HG02798 (cell line): ENCODE measurements around the gene NDUFV2.

Experiments
- ATAC-seq: cut with Tn5 transposase; IDR thresholded peaks from one replicate; pipeline ENCODE4 v1.9.1; 2021; ENCODE audit warnings: mild to moderate bottlenecking; ENCODE audit not compliant: unreplicated experiment, poor library complexity

NDUFV2 gene

DNA sequence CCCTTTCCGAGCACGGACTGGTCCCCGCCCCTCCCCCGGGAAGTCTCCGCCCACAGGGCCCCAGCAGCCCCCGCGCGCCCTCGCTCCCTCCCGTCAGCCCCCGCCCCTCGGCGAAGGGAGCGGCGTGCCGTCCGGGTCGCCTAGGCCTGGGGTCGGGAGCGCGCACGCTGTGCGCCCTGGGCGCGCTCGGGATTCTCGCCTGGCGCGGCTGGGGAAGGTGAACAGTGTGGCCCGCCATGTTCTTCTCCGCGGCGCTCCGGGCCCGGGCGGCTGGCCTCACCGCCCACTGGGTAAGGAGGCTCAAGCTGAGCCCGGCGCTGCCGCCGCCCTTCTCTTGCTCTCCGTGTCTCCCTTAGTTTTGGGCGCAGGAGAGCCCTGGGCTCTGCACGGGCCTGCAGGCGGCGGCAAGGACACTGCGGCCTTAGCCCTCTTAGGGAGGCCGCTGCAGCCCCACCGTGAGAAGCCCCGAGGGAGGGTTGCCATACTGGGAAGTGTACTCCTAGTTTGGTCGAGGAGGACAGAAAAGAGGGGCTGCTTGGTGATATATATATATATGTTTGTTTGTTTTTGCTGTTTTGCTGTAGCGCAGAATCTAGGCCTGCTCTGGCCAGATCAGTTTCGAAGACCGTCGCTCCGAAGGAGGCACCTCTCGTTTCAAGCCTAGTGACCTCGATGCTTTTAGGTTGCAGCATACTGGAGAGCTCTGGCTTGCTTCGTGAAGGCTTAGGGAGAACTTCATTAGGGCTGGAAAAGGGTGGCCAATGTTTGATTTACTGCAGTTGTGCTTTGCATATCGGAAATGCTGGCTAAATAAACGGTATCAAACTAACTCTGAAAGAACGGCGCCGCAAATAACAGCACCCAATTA is at the start of gene NDUFV2:
Gene NDUFV2 (plus strand): TSS at position 192 of the 868 bp plus-strand sequence. CDS start 45 bp downstream, at position 237.
- ATAC-seq: peak; percentile 97

DNA sequence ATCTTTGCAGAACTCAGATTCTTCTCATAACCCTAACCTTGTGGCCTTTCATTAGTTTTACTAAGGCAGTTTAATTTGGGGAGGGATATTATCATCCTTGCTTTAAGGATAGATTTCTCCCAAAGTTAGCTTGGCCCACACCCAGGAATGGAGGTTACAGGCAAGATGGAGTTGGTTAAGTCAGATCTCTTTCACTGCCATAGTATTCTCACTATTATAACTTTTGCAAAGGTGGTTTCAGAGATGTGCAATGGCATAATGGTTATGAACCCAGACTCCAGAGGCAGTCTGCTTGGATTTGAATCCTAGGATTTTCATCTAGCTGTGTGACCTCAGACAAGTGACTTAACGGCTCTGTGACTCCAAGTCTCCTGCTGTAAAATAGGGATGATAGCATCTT is 48.7 kb upstream of the NDUFV2 start:
- ATAC-seq: no peak

DNA sequence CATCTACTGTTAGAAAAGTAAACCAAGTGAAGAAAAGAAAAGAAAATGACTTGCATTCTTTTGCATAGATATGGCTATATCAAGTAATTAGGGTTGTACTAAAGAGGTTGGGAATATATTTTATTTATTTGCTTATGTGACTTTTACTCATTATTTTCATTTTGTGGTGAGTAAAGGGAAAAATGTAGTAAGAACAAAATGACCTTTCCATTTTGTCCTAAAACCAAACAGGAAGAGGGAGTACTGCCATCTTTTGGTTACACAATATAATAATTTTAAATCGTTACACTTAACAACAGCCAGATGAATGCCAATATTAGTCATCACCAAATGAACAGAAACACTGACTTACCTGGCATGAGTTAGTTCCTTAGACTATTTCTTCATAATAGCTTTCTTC is 47.3 kb upstream of the NDUFV2 start:
- ATAC-seq: no peak

DNA sequence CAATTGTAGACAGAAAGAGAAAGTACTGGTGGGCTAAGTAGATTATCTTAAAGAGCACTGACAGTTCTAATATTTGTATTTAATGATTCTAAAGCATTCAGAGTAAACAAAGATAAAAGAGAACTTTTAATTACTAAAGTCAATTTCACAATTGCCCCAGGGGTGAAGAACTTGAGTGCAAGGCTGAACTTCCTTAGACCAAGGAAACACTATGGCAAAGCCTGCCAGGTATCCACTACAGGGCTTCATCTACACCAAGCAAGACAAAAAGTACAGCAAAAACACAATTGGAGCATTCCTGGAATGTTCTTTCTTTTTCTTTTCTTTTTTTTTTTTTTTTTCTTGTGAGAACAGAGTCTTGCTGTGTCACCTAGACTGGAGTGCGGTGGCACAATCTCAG is 46.9 kb upstream of the NDUFV2 start:
- ATAC-seq: no peak

DNA sequence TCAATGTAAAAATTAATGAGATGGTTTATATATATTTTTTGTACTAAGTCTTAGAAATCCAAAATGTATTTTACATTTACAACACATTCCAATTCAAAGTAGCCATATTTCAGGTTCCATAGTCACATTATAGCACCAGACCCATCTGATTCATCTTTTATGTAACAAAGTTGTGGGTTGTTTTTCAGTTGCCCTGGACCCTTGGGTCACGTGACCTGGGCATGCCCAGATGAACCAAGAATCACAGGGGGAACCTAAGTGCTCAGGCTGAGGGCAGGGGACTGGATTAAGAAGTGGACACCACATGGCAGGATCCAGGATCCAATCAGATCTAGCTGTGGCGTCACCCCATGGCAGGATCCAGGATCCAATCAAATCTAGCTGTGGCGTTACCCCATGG is 44.9 kb upstream of the NDUFV2 start:
- no peak for ATAC-seq

DNA sequence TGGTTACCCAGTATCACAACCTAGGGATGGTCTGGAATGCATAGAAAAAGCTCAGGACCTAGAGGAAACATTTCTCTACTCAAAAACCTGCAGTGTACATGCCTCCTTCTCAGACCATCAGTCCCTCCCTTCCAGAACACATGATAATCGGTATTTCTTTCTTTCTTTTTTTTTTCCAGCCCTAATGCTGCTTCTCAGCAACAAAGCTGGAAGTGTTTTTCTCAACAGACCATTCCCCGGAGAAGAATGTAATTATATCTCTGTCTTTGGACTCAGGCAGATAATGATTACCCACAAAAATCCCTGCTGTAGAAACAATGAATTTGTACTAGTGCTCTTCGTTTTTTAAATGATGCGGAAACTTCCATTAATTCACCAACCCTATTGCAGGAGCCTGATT is 44.1 kb upstream of the NDUFV2 start:
- ATAC-seq: no peak

DNA sequence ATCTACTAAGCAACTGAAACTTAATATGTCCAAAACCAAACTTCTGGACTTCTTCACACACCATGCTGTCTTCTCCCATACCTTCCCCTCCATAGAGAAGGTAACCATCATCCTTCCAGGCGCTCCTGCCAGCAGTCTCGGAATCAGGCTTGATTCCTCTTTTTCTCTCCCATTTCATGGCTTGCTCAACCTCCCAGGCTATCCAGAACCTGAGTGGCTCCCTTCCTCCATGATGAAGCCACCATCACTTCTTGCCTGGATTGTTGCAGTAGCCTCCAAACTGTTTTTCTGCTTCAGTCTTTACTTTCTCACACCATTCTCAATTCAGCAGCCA is 40.1 kb upstream of the NDUFV2 start:
- ATAC-seq: no peak

DNA sequence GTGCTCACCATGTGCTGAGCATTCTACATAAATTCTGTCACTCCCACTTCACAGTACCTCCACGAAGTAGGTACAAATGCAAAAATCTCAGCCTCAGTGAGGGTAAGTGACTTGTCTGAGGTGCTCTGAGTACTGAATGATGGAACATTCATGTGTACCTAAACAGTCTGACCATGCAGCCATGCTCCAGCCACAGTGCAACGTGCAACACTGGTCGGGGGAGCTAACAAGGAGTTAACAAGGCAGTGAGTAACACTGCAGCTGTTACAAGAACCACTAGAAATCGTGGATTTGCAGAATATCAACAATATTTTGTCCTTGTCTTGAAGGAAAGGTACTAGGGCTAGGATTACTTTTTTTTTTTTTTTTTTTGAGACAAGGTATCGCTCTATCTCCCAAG is 36.6 kb upstream of the NDUFV2 start:
- no peak for ATAC-seq

DNA sequence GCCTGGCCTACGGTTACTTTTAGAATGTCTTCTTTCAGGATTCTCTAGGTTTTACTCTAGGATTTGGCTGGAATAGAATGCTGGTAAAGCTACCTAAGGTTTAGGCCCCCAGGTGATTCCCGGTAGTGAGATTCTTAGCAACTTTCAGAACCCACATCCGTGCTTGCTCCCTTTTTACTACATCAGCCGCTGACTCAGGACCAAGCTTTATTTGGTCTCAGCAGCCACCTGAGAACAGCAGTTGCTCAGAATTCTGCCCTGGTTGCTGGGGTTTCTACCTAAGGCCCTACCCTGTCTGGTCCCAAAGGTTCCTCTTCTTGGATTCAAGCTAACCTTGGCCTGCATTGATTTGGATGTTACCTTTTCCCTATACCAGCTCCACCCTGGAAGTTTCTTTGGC is 36.1 kb upstream of the NDUFV2 start:
- peak; percentile 35 for ATAC-seq

DNA sequence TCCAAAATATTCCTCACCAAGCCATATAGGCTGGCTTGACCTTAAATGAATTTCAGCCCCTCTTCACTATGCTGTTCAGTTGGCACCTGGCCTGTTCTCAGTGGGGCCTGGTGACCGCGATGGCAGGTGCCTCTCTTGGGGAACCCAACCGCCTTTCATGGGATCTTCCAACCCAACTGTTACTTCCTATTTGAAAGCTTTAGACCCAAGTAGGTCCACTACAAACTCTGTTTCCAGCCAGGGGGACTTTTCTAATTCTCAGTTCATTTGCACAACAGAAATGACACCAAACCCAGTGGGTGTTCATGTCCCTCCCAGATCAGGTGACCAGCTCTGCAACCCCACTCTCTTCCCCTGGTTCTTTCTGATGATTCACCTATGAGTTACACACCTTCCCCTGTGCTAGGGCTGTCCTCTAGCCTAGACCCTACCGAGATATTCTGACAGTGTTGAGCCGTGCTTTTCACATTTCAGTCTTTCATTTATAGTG is 35.6 kb upstream of the NDUFV2 start:
- ATAC-seq: peak; percentile 82

DNA sequence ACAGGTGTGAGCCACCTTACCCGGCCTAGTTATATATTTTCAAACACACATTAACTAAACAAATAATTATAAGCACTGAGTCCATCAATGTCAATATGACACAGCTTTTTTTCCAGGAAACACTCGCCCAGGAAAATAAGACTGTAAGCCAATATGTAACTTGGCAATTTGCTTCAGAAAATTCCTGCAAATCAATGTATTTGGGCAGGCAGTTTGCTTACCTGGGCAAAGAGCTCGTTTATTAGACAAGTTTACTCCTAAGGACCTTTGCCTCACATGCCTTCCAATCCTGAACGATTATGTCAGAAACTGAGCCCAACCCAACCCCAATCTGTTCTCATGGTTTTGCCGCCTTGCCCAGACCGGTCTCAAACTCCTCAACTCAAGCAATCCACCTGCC is 34.7 kb upstream of the NDUFV2 start:
- no peak for ATAC-seq

DNA sequence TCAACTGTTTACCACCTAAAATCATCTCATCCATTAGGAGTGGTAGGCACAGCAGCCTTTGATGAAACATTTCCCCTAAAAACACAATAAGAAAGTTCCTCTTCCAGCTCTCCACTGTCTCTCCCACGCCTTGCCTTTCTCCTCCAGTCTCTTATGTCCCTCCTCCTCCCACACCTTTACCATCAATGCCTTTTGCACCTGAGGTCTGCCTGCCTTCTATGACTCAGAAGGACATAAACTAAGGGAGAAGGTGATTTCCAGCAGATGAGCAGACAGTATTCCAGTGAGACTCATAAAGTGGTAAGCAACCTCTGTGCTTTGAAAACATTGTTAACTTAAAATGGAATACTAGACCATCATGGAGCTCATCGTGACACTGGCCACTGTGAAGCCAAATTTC is 34.2 kb upstream of the NDUFV2 start:
- ATAC-seq: no peak

DNA sequence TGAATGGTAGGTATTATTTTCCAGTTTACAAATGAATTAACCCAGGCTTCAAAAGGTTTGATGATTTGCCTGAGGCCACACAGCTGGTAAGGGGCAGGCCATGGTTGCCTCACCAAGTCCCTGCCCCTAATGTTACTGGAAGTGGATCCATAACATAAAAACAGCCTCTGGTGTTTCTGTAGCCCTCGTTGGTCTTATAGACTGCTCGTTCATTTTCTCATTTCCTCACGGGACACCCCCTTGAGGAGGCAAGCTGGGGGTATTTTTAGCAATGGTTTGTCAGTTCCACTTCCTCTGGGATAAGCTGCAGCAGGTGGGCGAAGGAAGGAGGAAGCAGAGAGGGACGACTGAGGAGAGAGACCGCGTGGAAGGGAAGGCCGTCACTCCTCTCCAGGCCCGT is 32.9 kb upstream of the NDUFV2 start:
- no peak for ATAC-seq

DNA sequence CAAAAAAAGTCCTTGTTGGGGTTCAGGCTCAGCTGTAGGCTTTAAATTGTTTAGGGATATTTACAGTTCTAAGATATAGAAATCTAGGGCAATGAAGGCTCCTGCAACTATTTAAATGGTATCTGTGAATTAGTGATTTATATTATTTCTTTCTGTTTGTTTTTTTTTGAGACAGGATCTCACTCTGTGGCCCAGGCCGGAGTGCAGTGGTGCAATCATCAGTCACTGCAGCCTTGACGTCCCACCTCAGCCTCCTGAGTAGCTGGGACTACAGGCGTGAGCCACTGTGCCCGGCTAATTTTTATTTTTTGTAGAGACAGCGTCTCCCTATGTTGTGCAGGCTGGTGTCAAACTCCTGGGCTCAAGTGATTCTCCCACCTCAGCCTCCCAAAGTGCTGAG is 32.3 kb upstream of the NDUFV2 start:
- ATAC-seq: no peak

DNA sequence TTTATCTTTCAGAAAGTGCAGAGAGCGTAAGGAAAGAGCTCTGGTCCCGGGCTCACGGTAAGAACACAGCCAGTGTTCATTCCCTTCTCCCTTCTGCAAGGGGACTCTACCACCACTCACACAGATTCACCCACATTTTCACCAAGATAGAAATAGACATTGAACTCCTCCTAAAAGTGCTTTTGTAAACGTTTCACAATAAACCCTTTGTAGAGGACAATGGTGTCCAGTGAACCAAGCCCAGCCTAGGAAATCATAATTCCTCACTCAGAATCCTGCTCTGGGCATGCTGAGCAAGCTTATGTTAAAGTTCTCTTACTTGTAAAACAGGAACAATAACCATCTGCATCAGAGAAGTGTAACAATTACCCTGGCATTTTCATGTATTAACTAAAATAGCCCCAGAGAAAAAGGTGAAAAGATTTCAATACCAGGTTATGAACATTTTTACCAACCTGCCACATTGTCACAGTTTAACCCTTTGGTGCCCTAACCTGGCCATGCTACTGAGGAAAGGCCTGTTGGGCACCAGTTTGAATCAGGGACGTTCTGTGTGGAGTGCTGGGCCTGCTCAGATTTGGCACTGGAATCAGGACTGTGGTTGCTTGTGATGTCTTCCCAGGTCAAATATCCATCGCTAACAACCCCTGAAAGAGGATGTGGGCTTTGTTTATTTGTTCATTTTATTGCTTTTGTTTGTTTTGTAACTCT is 22.5 kb upstream of the NDUFV2 start:
- ATAC-seq: no peak

DNA sequence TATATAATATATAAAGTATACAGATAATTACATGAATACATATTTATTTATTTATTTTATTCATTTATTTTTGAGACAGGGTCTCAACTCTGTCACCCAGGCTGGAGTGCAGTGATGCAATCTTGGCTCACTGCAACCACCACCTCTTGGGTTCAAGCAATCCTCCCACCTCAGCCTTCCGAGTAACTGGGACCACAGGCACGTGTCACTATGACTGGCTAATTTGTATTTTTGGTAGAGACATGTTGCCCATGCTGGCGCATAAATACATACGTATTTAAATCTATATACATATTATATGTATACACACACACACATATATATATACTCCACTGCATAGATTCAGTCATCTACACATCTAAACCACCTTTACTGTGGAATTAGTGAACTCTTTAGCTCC is 20.6 kb upstream of the NDUFV2 start:
- ATAC-seq: no peak

DNA sequence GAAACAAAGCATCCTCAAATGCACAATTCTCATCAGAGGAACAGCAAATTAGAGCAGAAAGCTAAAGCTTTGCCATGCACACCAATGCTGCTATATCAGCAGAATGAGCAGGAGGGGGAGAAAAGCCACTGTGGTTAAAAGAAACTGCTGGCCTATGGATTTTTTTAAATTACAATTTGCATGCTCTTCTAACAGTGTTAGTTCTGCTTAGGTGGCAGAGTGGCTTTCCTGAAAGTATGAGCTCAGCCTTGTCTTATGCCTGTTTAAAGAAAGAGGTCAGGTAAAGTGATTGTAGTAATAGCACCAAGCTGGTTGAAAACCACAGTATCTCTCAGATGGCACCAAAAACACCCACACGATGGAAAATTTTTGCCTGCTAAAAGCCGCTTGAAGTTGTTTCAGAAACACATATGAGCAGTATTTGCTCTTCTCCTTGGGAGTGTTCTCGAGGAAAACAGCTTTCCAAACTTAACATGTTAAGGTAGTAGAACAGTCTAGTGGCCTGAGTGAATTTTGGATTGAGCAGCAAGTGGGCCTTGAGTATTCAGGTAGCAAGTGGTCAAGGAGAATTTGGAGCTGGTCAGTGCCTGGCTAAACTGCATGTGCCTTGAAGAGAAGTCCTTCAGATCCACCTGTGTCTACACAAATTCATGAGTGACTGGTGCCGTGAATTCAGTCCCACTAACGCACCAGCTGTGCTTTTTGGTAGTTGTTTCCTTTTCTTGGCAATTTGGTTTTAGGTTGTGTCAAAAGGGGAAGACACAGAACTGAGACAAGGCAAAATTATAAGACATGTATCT is 19.6 kb upstream of the NDUFV2 start:
- ATAC-seq: peak; percentile 89

DNA sequence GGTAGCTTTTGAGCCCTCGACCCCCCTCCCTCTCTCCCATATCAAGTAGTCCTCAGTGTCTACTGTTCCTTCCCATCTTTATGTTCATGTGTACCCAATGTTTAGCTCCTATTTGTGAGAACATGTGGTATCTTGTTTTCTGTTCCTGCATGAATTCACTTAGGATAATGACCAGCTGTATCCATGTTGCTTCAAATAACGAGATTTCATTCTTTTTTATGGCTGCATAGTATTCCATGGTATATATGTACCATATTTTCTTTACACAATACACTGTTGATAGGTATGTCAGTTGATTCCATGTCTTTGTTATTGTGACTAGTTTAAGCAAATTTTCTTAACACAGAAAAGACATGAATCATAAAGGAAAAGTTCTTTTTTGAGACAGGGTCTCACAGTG is 16.5 kb upstream of the NDUFV2 start:
- ATAC-seq: no peak

DNA sequence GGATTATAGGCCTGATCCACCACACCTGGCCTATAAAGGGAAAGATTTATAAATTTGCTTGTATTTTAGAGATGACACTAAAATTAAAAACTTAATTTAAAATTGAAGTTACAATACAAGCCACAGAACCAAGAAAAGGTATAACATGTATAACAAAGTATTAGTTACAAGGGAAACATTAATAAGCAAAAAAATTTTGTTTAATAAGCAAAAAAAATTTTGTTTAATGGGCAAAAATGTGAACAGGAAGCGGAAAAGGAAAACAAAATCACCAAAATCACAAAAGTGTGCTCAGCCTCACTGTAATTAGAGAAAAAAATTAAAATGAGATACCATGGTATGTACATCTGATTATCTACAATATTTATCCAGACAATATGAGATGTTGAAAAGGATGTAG is 15.9 kb upstream of the NDUFV2 start:
- no peak for ATAC-seq

DNA sequence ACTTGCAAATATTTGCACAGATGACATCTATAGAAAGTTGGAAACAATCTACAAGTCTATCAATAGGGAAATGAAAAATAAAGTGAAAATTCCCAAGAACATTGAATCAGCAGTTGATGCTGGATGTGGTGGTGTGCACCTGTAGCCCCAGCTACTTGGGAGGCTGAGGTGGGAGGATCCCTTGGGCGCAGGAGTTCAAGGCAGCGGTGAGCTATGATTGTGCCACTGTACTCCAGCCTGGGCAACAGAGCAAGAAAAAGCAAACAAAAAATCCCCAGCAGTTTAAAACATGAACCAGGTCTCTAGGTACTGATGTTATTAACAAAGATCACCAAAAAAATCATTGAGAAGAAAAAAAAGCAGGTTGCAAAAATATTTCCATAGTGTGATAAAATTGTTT is 15.4 kb upstream of the NDUFV2 start:
- no peak for ATAC-seq

DNA sequence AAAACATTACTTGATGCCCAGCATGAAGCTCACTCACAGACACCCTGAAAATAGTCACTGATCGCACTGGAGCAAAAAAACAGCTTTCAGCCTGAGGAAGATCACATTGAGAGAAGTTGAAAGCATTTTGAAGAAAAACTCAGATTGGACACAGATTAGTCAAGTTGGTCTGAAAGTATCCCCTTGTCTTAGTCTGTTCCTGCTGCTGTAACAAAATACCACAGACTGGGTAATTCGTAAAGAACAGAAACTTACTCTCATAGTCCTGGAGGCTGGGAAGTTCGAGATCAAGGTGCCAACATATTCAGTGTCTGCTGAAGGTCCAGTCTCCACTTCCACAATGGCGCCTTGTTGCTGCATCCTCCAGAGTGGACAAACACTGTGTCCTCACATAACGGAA is 14.2 kb upstream of the NDUFV2 start:
- ATAC-seq: no peak
